GM23338 (cell line): ENCODE results near the gene STPG2. TPM values are rescaled to one million over a fixed set of nuclear protein-coding genes. Genes with fewer than 3 reads are reported as not detected.

Source experiments
- ATAC-seq: fragments of 200-7000 bp; cut with Tn5 transposase; 3 replicates; pipeline ENCODE4 v1.9.1; 2020
- DNase-seq: peaks from one replicate; pipeline ENCODE4 v3.0.0-alpha.2; 2015; ENCODE audit warnings: low spot score
- H2AFZ ChIP-seq: fragments of 200-600 bp; sonication (generic); 2 replicates; pipeline ENCODE4 v1.8.0; 2016; ENCODE audit warnings: antibody characterized with exemption, mild to moderate bottlenecking, moderate library complexity
- H3F3A ChIP-seq: fragments of 200-600 bp; sonication (generic); replicated peaks from 2 replicates; pipeline ENCODE4 v1.8.0; 2017; ENCODE audit warnings: antibody characterized with exemption, mixed run types, low read depth
- H3K27ac ChIP-seq: fragments of 200-600 bp; sonication (generic); 2 replicates; pipeline ENCODE4 v1.6.1; 2016; ENCODE audit warnings: low read depth
- H3K27me3 ChIP-seq: fragments of 200-600 bp; sonication (generic); 2 replicates; pipeline ENCODE4 v1.8.0; 2016; ENCODE audit warnings: mild to moderate bottlenecking, mixed run types, moderate library complexity; ENCODE audit not compliant: insufficient read depth
- H3K36me3 ChIP-seq: fragments of 200-600 bp; sonication (generic); 2 replicates; pipeline ENCODE4 v1.8.0; 2016; ENCODE audit warnings: mild to moderate bottlenecking; ENCODE audit not compliant: insufficient read depth
- H3K4me1 ChIP-seq: fragments of 200-600 bp; sonication (generic); 2 replicates; pipeline ENCODE4 v1.8.0; 2016; ENCODE audit warnings: mild to moderate bottlenecking, moderate library complexity; ENCODE audit not compliant: insufficient read depth
- H3K4me2 ChIP-seq: fragments of 200-600 bp; sonication (generic); 2 replicates; pipeline ENCODE4 v1.7.1; 2017; ENCODE audit warnings: mixed run types
- H3K4me3 ChIP-seq: fragments of 200-600 bp; sonication (generic); 2 replicates; pipeline ENCODE4 v1.6.1; 2016; ENCODE audit warnings: mixed run types
- H3K79me2 ChIP-seq: fragments of 200-600 bp; sonication (generic); replicated peaks from 2 replicates; pipeline ENCODE4 v1.8.0; 2017; ENCODE audit warnings: mild to moderate bottlenecking; ENCODE audit not compliant: insufficient read depth
- H3K9me2 ChIP-seq: fragments of 200-600 bp; sonication (generic); 2 replicates; pipeline ENCODE4 v1.8.0; 2017; ENCODE audit not compliant: insufficient read depth
- H4K20me1 ChIP-seq: fragments of 200-600 bp; sonication (generic); replicated peaks from 2 replicates; pipeline ENCODE4 v1.8.0; 2017; ENCODE audit warnings: mild to moderate bottlenecking; ENCODE audit not compliant: insufficient read depth
- H3K27ac Mint-ChIP-seq: 2 replicates; pipeline ENCODE4 v1.8.0; 2020; ENCODE audit warnings: inconsistent platforms, mild to moderate bottlenecking, moderate library complexity, mixed read lengths
- H3K27me3 Mint-ChIP-seq: 3 replicates; pipeline ENCODE4 v1.8.0; 2022; ENCODE audit warnings: low read depth, mild to moderate bottlenecking, moderate library complexity, mixed read lengths, inconsistent platforms; ENCODE audit not compliant: insufficient read depth, poor library complexity
- H3K36me3 Mint-ChIP-seq: 3 replicates; pipeline ENCODE4 v1.8.0; 2021; ENCODE audit warnings: low read depth, mild to moderate bottlenecking, inconsistent platforms, moderate library complexity, mixed read lengths
- H3K4me1 Mint-ChIP-seq: 3 replicates; pipeline ENCODE4 v1.8.0; 2020; ENCODE audit warnings: mild to moderate bottlenecking, inconsistent platforms, mixed read lengths
- H3K4me3 Mint-ChIP-seq: 3 replicates; pipeline ENCODE4 v1.8.0; 2021; ENCODE audit warnings: moderate library complexity, mild to moderate bottlenecking, inconsistent platforms, mixed read lengths
- H3K9me3 Mint-ChIP-seq: 3 replicates; pipeline ENCODE4 v1.8.0; 2020; ENCODE audit warnings: moderate library complexity, mild to moderate bottlenecking, inconsistent platforms, mixed read lengths
- ETS1 ChIP-seq: IDR thresholded peaks from 2 replicates; pipeline ENCODE4 v1.6.1; 2016; ENCODE audit warnings: antibody characterized with exemption
- EZH2 ChIP-seq: fragments of 200-600 bp; sonication (generic); IDR thresholded peaks from one replicate; pipeline ENCODE4 v1.8.0; 2017; ENCODE audit warnings: antibody characterized with exemption, mild to moderate bottlenecking, low read depth; ENCODE audit not compliant: unreplicated experiment
- EZH2phosphoT487 ChIP-seq: fragments of 200-600 bp; sonication (generic); IDR thresholded peaks from one replicate; pipeline ENCODE4 v1.8.1; 2018; ENCODE audit warnings: antibody characterized with exemption; ENCODE audit not compliant: unreplicated experiment
- ZNF114 ChIP-seq: fragments of 250-450 bp; sonication (Bioruptor Pico); IDR thresholded peaks from 2 replicates; pipeline ENCODE4 v1.5.0; 2020; ENCODE audit warnings: mild to moderate bottlenecking, moderate library complexity
- ZNF331 ChIP-seq: fragments of 250-450 bp; sonication (Bioruptor Pico); IDR thresholded peaks from 2 replicates; pipeline ENCODE4 v1.5.0; 2020; ENCODE audit warnings: low read depth, mild to moderate bottlenecking, moderate library complexity
- polyA plus RNA-seq: library from polyadenylated mRNA; unstranded; fragments of >200 nt; fragmentation: Nextera tagmentation; extraction: Ambion mirVana; gene quantifications from 2 replicates; pipeline ENCODE4 v1.2.1, GENCODE V29; 2016
- total RNA-seq: library from RNA; depleted of rRNA; stranded (reverse); fragments of >200 nt; shearing (Covaris generic); gene quantifications from 2 replicates; pipeline ENCODE4 v1.2.3, GENCODE V29; 2014
- TF ChIP-seq, protein P1 (sequence below): fragments of 250-450 bp; sonication (Bioruptor Pico); IDR thresholded peaks from 2 replicates; pipeline ENCODE4 v1.5.0; 2020; ENCODE audit warnings: mild to moderate bottlenecking, moderate library complexity

Gene STPG2
- total and polyA plus RNA-seq, 2 experiments from 2014 or later = 0.17 to 0.32 TPM

DNA sequence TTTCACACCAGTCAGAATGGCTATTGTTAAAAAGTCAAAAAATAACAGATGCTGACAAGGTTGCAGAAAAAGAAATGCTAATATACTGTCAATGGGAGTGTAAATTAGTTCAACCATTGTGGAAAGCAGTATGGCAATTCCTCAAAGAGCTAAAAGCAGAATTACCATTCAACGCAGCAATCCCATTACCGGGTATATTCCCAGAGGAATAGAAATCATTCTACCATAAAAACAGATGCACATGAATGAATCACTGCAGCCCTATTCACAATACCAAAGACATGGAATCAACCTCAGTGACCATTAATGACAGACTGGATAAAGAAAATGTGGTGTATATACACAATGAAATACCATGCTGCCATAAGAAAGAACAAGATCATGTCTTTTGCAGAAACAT, 243.0 kb downstream of the STPG2 start (continued):
- TF ChIP-seq, protein P1, sequence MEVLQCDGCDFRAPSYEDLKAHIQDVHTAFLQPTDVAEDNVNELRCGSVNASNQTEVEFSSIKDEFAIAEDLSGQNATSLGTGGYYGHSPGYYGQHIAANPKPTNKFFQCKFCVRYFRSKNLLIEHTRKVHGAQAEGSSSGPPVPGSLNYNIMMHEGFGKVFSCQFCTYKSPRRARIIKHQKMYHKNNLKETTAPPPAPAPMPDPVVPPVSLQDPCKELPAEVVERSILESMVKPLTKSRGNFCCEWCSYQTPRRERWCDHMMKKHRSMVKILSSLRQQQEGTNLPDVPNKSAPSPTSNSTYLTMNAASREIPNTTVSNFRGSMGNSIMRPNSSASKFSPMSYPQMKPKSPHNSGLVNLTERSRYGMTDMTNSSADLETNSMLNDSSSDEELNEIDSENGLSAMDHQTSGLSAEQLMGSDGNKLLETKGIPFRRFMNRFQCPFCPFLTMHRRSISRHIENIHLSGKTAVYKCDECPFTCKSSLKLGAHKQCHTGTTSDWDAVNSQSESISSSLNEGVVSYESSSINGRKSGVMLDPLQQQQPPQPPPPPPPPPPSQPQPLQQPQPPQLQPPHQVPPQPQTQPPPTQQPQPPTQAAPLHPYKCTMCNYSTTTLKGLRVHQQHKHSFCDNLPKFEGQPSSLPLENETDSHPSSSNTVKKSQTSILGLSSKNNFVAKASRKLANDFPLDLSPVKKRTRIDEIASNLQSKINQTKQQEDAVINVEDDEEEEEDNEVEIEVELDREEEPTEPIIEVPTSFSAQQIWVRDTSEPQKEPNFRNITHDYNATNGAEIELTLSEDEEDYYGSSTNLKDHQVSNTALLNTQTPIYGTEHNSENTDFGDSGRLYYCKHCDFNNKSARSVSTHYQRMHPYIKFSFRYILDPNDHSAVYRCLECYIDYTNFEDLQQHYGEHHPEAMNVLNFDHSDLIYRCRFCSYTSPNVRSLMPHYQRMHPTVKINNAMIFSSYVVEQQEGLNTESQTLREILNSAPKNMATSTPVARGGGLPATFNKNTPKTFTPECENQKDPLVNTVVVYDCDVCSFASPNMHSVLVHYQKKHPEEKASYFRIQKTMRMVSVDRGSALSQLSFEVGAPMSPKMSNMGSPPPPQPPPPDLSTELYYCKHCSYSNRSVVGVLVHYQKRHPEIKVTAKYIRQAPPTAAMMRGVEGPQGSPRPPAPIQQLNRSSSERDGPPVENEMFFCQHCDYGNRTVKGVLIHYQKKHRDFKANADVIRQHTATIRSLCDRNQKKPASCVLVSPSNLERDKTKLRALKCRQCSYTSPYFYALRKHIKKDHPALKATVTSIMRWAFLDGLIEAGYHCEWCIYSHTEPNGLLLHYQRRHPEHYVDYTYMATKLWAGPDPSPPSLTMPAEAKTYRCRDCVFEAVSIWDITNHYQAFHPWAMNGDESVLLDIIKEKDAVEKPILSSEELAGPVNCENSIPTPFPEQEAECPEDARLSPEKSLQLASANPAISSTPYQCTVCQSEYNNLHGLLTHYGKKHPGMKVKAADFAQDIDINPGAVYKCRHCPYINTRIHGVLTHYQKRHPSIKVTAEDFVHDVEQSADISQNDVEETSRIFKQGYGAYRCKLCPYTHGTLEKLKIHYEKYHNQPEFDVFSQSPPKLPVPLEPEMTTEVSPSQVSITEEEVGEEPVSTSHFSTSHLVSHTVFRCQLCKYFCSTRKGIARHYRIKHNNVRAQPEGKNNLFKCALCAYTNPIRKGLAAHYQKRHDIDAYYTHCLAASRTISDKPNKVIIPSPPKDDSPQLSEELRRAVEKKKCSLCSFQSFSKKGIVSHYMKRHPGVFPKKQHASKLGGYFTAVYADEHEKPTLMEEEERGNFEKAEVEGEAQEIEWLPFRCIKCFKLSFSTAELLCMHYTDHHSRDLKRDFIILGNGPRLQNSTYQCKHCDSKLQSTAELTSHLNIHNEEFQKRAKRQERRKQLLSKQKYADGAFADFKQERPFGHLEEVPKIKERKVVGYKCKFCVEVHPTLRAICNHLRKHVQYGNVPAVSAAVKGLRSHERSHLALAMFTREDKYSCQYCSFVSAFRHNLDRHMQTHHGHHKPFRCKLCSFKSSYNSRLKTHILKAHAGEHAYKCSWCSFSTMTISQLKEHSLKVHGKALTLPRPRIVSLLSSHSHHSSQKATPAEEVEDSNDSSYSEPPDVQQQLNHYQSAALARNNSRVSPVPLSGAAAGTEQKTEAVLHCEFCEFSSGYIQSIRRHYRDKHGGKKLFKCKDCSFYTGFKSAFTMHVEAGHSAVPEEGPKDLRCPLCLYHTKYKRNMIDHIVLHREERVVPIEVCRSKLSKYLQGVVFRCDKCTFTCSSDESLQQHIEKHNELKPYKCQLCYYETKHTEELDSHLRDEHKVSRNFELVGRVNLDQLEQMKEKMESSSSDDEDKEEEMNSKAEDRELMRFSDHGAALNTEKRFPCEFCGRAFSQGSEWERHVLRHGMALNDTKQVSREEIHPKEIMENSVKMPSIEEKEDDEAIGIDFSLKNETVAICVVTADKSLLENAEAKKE (CRISPR knock-in tag) = no peak
- TF ChIP-seq EZH2 (no peak), ZNF114 (CRISPR knock-in tag) (no peak)

DNA sequence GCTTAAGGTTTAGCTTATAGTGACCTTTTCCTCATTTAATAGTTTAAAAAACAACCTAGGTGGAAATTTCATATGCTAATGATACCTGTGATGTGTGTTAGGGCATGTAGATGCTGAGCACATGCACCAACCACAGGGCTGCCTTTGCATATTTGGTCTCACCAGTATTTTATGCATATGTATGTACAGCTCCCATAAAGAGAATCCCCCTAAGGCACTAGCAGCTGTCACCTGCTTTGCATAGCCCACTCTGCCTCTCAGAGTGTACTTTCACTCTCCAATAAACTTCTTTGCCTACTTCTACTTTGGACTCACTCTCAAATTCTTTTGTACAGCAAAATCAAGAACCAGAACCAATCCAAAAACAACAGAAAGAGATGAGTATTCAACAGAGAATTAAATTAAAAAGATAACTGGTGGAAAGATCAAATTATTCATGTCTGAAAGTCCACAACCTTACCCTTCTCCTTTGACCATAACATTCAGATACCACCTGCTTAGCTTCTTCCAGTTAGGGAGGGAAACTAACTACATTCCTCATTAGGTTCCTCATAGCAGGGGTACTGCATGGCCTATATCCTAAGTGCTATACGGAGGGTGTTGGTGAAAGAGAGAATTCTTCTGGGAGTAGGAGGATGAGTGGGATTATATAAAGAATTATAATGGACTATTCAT, 250.5 kb downstream of the STPG2 start:
- no peak overlapping the region for H3K4me3 Mint-ChIP-seq

More for the DNA sequence above, 250.5 kb downstream of the STPG2 start:
- DNase-seq = no peak
- Mint-ChIP-seq H3K4me1 (no peaks in the 10 kb centered on the region), H3K27ac (no peak overlapping the region), H3K27me3 (no peaks in the 10 kb centered on the region), H3K36me3 (no peaks in the 10 kb centered on the region), H3K9me3 (no peaks in the 10 kb centered on the region)
- H3K9me2 ChIP-seq = no peaks in the 10 kb centered on the region
- H3F3A ChIP-seq = no peaks in the 10 kb centered on the region
- H3K36me3 ChIP-seq = no peaks in the 10 kb centered on the region
- no peaks in the 10 kb centered on the region for H3K27me3 ChIP-seq
- ATAC-seq = no peak
- no peak overlapping the region for H3K4me3 ChIP-seq
- H4K20me1 ChIP-seq = no peaks in the 10 kb centered on the region
- TF ChIP-seq ETS1 (no peak), EZH2 (no peak), ZNF331 (CRISPR knock-in tag) (no peak), EZH2phosphoT487 (no peak), ZNF114 (CRISPR knock-in tag) (no peak)
- TF ChIP-seq, protein P1 (CRISPR knock-in tag) = no peak
- no peak overlapping the region for H3K4me2 ChIP-seq
- H3K27ac ChIP-seq = no peak overlapping the region
- H3K4me1 ChIP-seq = no peaks in the 10 kb centered on the region
- no peaks in the 10 kb centered on the region for H3K79me2 ChIP-seq
- H2AFZ ChIP-seq = no peak overlapping the region
